GM18507 (cell line): ENCODE data around the gene PROP1.
"Not testable (repeated sequence)": the region's sequence is repeated elsewhere in the genome, so short reads cannot be mapped to it uniquely, and the experiment has no call there.

Experiments used
- DNase-seq: peaks from one replicate; pipeline ENCODE4 v3.0.0; 2011; ENCODE audit warnings: low read depth; ENCODE audit not compliant: insufficient read length; ENCODE audit errors: extremely low spot score
- FAIRE-seq: peaks from 2 replicates; lab custom pipeline; 2011; peaks lifted over from hg19 to GRCh38; lab: Jason Lieb, UNC

The PROP1 gene

GRCh38 chr5:177995691-177996595, at the start of gene PROP1:
Gene PROP1 (minus strand): TSS chr5:177996242. CDS start chr5:177995933, 309 bp downstream.
- FAIRE-seq = no peak
- no peak for DNase-seq

- not testable (repeated sequence) for FAIRE-seq, DNase-seq
Measured at GRCh38 chr5:178019379-178020030, 23.5 kb upstream of the PROP1 start.

- DNase-seq, FAIRE-seq: not testable (repeated sequence)
Measured at GRCh38 chr5:178012758-178013157, 16.7 kb upstream of the PROP1 start.

DNA sequence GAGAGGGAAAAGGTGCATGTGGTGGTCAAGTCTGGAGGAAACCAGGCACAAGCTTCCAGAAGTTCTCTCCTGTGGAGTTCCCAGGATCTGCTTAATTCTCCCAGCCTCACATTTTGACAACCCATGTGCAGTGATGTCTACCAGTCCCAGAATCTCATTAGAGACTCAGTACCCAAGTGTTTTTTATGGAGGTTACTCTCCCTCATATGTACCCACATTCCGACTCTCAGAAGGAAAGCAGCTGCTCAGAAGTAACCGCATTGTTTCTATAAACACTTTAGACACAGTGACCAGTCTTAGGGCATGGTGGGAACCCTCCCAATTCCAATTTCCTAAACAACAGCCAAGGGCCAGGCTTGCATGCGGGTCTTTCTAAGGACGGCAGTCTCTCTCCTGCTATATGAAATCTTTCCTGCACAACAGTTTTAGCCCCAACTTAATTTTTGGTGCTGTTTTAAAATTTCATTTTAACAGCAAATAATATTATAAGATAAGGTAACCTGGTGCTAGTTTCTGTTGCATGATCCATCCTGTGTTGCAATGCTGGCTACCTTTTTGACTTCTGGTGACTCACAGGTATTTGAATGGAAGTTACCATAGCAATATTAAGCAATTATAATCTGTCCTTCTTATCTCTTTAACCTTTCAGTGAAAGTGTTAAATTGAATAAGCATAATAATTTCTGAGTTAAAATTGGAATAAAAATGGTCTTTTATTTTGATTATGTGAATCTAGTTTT, 15.9 kb upstream of the PROP1 start:
- not testable (repeated sequence) for FAIRE-seq, DNase-seq

DNA sequence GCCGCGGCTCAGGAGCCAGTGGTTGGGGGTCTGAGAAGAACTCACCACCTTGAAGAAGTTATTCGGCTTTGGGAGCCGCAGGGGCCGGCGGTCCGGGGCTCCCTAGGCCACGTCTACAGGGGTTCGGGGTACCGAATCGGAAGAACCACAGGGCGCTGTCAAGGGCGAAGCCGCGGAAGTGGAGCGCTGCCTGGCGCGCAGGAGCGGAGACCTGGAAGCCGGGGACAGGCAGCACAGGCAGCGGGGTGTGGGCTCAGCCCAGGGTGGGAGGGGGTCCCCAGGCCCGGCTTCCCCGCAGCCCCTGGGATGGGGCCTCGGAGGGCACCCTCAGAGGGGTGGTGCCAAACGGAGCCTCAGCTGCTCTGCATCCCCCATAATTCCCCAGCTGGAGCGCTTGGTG, 11.2 kb upstream of the PROP1 start:
- not testable (repeated sequence) for FAIRE-seq, DNase-seq

DNA sequence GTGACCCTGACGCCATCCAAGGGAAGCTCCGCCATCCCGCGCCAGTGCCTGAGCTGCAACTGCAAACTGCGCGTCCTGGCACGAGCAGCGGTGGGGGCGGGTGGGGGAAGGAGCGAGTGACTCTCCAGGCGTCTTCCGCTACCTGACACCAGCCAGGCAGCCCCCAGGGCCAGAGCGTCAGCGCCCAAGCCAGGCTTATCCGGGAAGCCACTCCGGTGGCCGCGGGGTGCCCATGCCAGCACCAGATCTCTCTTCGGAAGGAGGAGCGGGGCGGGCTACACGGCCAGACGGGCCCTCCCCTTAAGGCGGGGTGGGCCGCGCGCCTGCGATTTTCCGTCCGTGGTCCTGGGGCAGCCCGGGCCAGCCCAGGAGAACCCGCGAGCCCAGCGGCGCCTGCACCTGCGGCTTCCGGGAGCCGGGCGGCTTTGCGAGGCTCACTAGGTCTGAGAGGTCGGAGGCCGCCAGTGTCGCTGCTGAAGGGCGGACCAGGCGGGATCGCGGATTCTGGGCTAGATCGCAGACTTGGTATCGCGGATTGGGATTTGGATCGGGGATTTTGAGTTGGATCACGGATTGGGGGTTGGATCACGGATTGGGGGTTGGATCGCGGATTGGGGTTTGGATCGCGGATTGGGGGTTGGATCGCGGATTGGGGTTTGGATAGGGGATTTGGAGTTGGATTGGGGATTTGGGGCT, 10.6 kb upstream of the PROP1 start:
- DNase-seq, FAIRE-seq: not testable (repeated sequence)

- FAIRE-seq, DNase-seq: not testable (repeated sequence)
Measured at GRCh38 chr5:178006181-178006535, 10.1 kb upstream of the PROP1 start.

DNA sequence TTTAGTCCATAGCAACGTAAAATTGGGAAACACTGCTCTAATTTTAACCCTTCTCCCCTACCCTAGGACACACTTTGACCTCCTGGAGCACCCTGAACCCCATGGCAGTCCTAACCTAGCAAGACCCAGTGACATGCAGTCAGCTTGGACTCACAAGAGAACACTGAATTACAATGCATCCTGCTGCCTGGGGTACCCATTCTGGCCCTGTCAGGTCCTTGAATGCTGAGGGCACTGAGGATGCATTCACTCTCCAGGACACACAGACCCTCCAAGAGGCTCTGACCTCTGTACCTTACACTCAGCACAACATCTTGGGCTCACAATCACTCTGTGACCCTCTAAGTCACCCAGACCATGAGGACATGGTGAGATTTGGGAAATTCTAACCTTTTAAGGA, 1.8 kb upstream of the PROP1 start:
- DNase-seq (no peak), FAIRE-seq (no peak)

- FAIRE-seq (no peak), DNase-seq (no peak)
Measured at GRCh38 chr5:177997319-177997670, 1.3 kb upstream of the PROP1 start.

GRCh38 chr5:177996660-177997318, 747 bp upstream of the PROP1 start:
- FAIRE-seq = no peak
- no peak for DNase-seq

DNA sequence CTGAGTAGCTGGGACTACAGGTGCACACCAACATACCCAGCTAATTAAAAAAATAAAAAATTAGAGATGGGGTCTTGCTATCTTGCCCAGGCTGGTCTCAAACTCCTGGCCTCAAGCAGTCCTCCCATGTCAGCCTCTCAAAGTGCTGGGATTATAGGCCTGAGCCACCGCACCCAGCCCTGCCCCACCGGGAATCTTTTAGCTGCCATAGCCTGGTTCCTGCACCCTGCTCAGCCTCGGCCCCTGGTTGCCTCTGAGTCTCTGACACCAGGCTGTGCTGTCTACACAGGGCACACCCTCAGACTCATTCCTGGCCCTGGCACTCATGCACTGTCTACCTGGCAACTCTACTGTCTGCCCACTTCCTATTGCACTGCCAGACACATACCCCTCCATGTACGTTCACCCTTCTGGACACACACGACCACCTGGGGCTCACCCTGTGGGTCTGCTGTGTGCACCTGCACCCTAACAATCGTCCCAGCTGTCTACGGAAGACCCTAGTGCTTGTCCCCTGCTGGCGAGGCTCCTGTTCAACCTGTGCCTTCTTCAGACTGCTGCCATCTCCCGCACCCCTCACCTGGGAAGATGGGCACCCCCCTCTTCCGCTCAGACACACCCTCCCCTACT, 1.4 kb downstream of the PROP1 start:
- FAIRE-seq (no peak), DNase-seq (no peak)

- FAIRE-seq = no peak
- DNase-seq = no peak
Measured at GRCh38 chr5:177994063-177994462, 2.0 kb downstream of the PROP1 start.

DNA sequence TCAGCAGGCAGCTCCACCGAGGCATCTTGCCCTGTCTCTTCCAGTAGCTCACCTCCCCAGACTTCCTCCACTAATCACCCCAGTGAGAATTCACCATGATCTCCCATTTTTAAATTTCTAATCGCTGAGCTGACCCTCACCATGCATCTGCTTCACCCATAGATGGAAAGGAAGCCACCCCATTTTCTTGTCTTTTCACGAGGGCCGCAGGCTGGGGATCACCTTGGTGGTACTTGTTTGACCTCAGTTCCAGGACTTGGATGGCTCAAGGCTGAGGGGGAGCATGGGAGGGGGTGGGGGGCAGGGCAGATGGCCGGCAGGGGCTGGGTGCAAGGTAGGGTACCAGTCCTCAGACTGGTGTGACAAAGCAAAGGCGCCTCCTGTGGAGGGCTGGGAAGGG, 3.6 kb downstream of the PROP1 start:
- FAIRE-seq (no peak), DNase-seq (no peak)

DNA sequence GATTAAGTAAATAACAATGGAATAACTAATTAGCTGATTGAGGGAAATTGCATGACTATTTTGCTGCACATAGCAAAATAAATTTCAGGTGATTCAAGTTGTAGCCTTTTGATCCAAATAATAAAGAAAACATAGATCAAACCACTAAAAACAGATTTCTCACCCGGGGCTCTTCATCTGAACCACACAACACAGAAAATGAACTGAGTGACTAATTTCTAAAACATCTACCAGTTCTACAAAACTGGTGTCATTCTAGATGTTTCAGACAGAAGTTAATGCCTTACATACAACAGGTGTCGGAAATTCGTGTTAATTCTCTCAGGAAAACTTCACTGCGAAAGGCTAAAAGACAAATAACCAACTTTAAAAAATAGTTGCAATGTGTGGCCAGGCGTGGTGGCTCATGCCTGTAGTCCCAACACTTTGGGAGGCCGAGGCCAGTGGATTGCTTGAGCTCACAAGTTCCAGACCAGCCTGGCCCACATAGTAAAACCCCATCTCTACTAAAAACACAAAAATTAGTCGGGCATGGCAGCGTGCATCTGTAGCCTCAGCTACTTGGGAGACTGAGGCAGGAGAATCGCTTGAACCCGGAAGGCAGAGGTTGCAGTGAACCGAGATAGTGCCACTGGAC, 6.9 kb downstream of the PROP1 start:
- FAIRE-seq = no peak
- DNase-seq = no peak

GRCh38 chr5:177987326-177987725, 8.7 kb downstream of the PROP1 start:
- no peak for FAIRE-seq
- no peak for DNase-seq

DNA sequence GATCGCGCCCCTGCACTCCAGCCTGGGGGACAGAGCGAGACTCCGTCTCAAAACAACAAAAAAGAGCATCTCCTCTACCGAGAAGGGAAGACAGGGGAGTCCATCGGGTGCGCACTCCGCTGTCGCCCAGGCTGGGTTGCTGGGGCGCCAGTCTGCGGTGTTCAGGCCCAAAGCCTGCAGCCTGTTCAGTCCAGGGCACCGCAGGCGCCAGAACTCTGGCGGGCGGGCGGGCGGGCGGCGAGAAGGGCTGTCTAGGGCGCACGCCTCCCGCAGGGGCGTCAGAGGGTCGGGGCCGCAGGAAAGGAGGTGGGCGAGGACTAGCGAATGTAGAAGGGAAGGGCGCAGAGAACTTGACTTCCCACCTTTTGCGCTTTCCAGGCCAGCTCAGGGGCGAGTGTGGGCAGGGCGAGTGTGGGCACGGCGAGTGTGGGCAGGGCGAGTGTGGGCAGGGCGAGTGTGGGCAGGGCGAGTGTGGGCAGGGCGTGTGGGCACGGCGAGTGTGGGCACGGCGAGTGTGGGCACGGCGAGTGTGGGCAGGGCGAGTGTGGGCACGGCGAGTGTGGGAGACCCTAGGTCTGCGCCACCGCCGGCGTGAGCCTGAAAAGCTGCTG, 10.5 kb downstream of the PROP1 start:
- FAIRE-seq (no peak), DNase-seq (no peak)

DNA sequence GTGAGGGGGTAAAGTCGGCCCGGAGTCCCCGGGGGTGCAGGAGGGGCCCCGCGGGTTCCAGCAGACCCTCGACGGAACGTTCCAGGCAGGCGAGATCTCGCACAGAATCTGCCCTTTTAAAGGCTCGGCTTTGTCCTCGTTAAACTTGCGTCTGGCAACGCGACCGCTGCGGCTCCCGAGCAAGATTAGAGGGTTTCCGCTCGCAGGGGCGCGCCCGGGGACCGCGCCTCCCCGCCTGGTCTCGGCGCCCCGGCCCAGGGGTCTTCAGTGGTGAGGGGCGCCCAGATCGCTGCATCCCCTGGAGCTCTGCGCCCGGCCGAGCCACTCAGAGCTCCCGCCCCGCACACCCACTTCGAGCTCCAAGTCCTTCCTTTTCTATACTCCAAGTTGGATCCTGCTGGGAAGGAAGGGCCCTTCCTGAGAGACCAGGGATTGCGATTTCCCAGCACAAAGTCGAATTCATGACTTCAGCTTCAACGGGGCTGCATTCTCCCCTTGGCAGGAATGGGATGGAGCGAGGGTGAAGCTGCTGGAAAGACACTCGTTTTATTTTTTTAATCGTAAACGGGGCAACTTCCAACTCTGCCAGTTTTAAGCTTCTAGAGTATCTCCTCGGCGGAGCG, 11.3 kb downstream of the PROP1 start:
- no peak for DNase-seq
- FAIRE-seq = no peak
